ENCODE results near the gene SH2D6. TPM values are rescaled to one million over a fixed set of nuclear protein-coding genes. Genes with fewer than 3 reads are reported as not detected.
"Not testable (repeated sequence)": the region's sequence is repeated elsewhere in the genome, so short reads cannot be mapped to it uniquely, and the experiment has no call there.

Gene SH2D6
- total RNA-seq (1 to 10 TPM in 1 of 2 donors, not detected in 1; 1.2 TPM), polyA plus RNA-seq (ENCODE audit: insufficient read length in 2 of 2) (1 to 10 TPM; 1.0 to 2.1 TPM)
- long read RNA-seq, donor 1: 0 reads
- long read RNA-seq, donor 2: 0 reads
- long read RNA-seq, donor 3: 0 reads
- long read RNA-seq, donor 4: 0 reads

- Histone ChIP-seq H3K4me3 (ENCODE audit: low read depth, low read length) (peak within 1 kb of the TSS; percentile 89), H3K36me3 (ENCODE audit: control insufficient read depth, insufficient read depth, low read length) (no peaks in the 10 kb centered on the region), H3K27me3 (ENCODE audit: control insufficient read depth, insufficient read depth, low read length) (peaks cover 8% of the 10 kb centered on the region), H3K4me1 (ENCODE audit: control insufficient read depth, insufficient read depth, low read length) (peaks cover 47% of the 10 kb centered on the region), H3K27ac (ENCODE audit: low read depth, low read length) (peak within 1 kb of the TSS; percentile 96), H3K9me3 (ENCODE audit: control insufficient read depth, insufficient read depth, low read length) (no peaks in the 10 kb centered on the region)
- DNase-seq (ENCODE audit: low read depth in 4 of 6, low spot score in 6 of 6): peak in 5 of 6 donors; percentile 67 to 96 (median 85)
- 23% methylated on average over 41 of the region's 57 CpGs for WGBS (ENCODE audit: insufficient coverage)
These were observed at the start of gene SH2D6 for GRCh38 chr2:85418132-85419008. Gene SH2D6, plus strand, starts transcription at chr2:85418714. Its CDS starts 10,752 bp downstream, at chr2:85429466.

- no peak for DNase-seq (ENCODE audit: low read depth in 4 of 6, low spot score in 6 of 6)
- no peaks in the 10 kb centered on the region for H3K4me1 ChIP-seq (ENCODE audit: control insufficient read depth, insufficient read depth, low read length)
- no peaks in the 10 kb centered on the region for H3K27me3 ChIP-seq (ENCODE audit: control insufficient read depth, insufficient read depth, low read length)
- no peak overlapping the region for H3K4me3 ChIP-seq (ENCODE audit: low read depth, low read length)
- no peaks in the 10 kb centered on the region for H3K9me3 ChIP-seq (ENCODE audit: control insufficient read depth, insufficient read depth, low read length)
- H3K36me3 ChIP-seq (ENCODE audit: control insufficient read depth, insufficient read depth, low read length): peaks cover 30% of the 10 kb centered on the region
- no peak overlapping the region for H3K27ac ChIP-seq (ENCODE audit: low read depth, low read length)
These were observed 49.6 kb upstream of the SH2D6 start for GRCh38 chr2:85368921-85369320.

GRCh38 chr2:85369500-85369899, 49.0 kb upstream of the SH2D6 start:
- Histone ChIP-seq H3K4me1 (ENCODE audit: control insufficient read depth, insufficient read depth, low read length) (no peaks in the 10 kb centered on the region), H3K27ac (ENCODE audit: low read depth, low read length) (no peak overlapping the region), H3K4me3 (ENCODE audit: low read depth, low read length) (no peak overlapping the region), H3K9me3 (ENCODE audit: control insufficient read depth, insufficient read depth, low read length) (no peaks in the 10 kb centered on the region), H3K36me3 (ENCODE audit: control insufficient read depth, insufficient read depth, low read length) (peaks cover 27% of the 10 kb centered on the region), H3K27me3 (ENCODE audit: control insufficient read depth, insufficient read depth, low read length) (no peaks in the 10 kb centered on the region)
- 58% methylated on average over 2 of the region's 5 CpGs for WGBS (ENCODE audit: insufficient coverage)
- DNase-seq (ENCODE audit: low read depth in 4 of 6, low spot score in 6 of 6): no peak

- no peaks in the 10 kb centered on the region for H3K4me1 ChIP-seq (ENCODE audit: control insufficient read depth, insufficient read depth, low read length)
- no peaks in the 10 kb centered on the region for H3K27me3 ChIP-seq (ENCODE audit: control insufficient read depth, insufficient read depth, low read length)
- H3K4me3 ChIP-seq (ENCODE audit: low read depth, low read length): no peak overlapping the region
- no peak overlapping the region for H3K27ac ChIP-seq (ENCODE audit: low read depth, low read length)
- no peaks in the 10 kb centered on the region for H3K9me3 ChIP-seq (ENCODE audit: control insufficient read depth, insufficient read depth, low read length)
- peaks cover 25% of the 10 kb centered on the region for H3K36me3 ChIP-seq (ENCODE audit: control insufficient read depth, insufficient read depth, low read length)
- DNase-seq (ENCODE audit: low read depth in 4 of 6, low spot score in 6 of 6): no peak
- 97% methylated on average over 11 of the region's 11 CpGs for WGBS (ENCODE audit: insufficient coverage)
These were observed 47.5 kb upstream of the SH2D6 start for GRCh38 chr2:85371045-85371444.

GRCh38 chr2:85376291-85377065, 42.0 kb upstream of the SH2D6 start:
- Histone ChIP-seq H3K27ac (ENCODE audit: low read depth, low read length) (no peak overlapping the region), H3K27me3 (ENCODE audit: control insufficient read depth, insufficient read depth, low read length) (no peaks in the 10 kb centered on the region), H3K36me3 (ENCODE audit: control insufficient read depth, insufficient read depth, low read length) (peaks cover 31% of the 10 kb centered on the region), H3K4me3 (ENCODE audit: low read depth, low read length) (no peak overlapping the region), H3K4me1 (ENCODE audit: control insufficient read depth, insufficient read depth, low read length) (no peaks in the 10 kb centered on the region), H3K9me3 (ENCODE audit: control insufficient read depth, insufficient read depth, low read length) (no peaks in the 10 kb centered on the region)
- WGBS (ENCODE audit: insufficient coverage): 93% methylated on average over 4 of the region's 5 CpGs
- DNase-seq (ENCODE audit: low read depth in 4 of 6, low spot score in 6 of 6): no peak

- DNase-seq (ENCODE audit: low read depth in 4 of 6, low spot score in 6 of 6): no peak
- peaks cover 32% of the 10 kb centered on the region for H3K36me3 ChIP-seq (ENCODE audit: control insufficient read depth, insufficient read depth, low read length)
- H3K9me3 ChIP-seq (ENCODE audit: control insufficient read depth, insufficient read depth, low read length): no peaks in the 10 kb centered on the region
- H3K4me3 ChIP-seq (ENCODE audit: low read depth, low read length): no peak overlapping the region
- H3K27ac ChIP-seq (ENCODE audit: low read depth, low read length): no peak overlapping the region
- H3K4me1 ChIP-seq (ENCODE audit: control insufficient read depth, insufficient read depth, low read length): no peaks in the 10 kb centered on the region
- WGBS (ENCODE audit: insufficient coverage): 92% methylated on average over 11 of the region's 11 CpGs
- H3K27me3 ChIP-seq (ENCODE audit: control insufficient read depth, insufficient read depth, low read length): no peaks in the 10 kb centered on the region
These were observed 41.4 kb upstream of the SH2D6 start for GRCh38 chr2:85377083-85377482.

- no peaks in the 10 kb centered on the region for H3K9me3 ChIP-seq (ENCODE audit: control insufficient read depth, insufficient read depth, low read length)
- no peak overlapping the region for H3K4me3 ChIP-seq (ENCODE audit: low read depth, low read length)
- no peak overlapping the region for H3K27ac ChIP-seq (ENCODE audit: low read depth, low read length)
- WGBS (ENCODE audit: insufficient coverage): no CpG with 5 or more reads among the region's 5 CpGs
- no peaks in the 10 kb centered on the region for H3K27me3 ChIP-seq (ENCODE audit: control insufficient read depth, insufficient read depth, low read length)
- H3K4me1 ChIP-seq (ENCODE audit: control insufficient read depth, insufficient read depth, low read length): no peaks in the 10 kb centered on the region
- DNase-seq (ENCODE audit: low read depth in 4 of 6, low spot score in 6 of 6): no peak
- H3K36me3 ChIP-seq (ENCODE audit: control insufficient read depth, insufficient read depth, low read length): peaks cover 34% of the 10 kb centered on the region
These were observed 40.3 kb upstream of the SH2D6 start for GRCh38 chr2:85378257-85378656.

GRCh38 chr2:85380048-85380447, 38.5 kb upstream of the SH2D6 start:
- Histone ChIP-seq H3K9me3 (ENCODE audit: control insufficient read depth, insufficient read depth, low read length) (no peaks in the 10 kb centered on the region), H3K36me3 (ENCODE audit: control insufficient read depth, insufficient read depth, low read length) (peaks cover 36% of the 10 kb centered on the region), H3K4me1 (ENCODE audit: control insufficient read depth, insufficient read depth, low read length) (no peaks in the 10 kb centered on the region), H3K4me3 (ENCODE audit: low read depth, low read length) (no peak overlapping the region), H3K27me3 (ENCODE audit: control insufficient read depth, insufficient read depth, low read length) (no peaks in the 10 kb centered on the region), H3K27ac (ENCODE audit: low read depth, low read length) (no peak overlapping the region)
- 89% methylated on average over 1 of the region's 1 CpG for WGBS (ENCODE audit: insufficient coverage)
- no peak for DNase-seq (ENCODE audit: low read depth in 4 of 6, low spot score in 6 of 6)

- H3K9me3 ChIP-seq (ENCODE audit: control insufficient read depth, insufficient read depth, low read length); DNase-seq (ENCODE audit: low read depth in 4 of 6, low spot score in 6 of 6); H3K4me3 ChIP-seq (ENCODE audit: low read depth, low read length); H3K27me3 ChIP-seq (ENCODE audit: control insufficient read depth, insufficient read depth, low read length); H3K27ac ChIP-seq (ENCODE audit: low read depth, low read length); H3K4me1 ChIP-seq (ENCODE audit: control insufficient read depth, insufficient read depth, low read length): not testable (repeated sequence)
- WGBS (ENCODE audit: insufficient coverage): no CpG with 5 or more reads among the region's 5 CpGs
- peaks cover 32% of the 10 kb centered on the region for H3K36me3 ChIP-seq (ENCODE audit: control insufficient read depth, insufficient read depth, low read length)
These were observed 35.4 kb upstream of the SH2D6 start for GRCh38 chr2:85383151-85383550.

All from spinal cord (tissue), 10 donors.